ENCODE results near the gene POU2AF3.

The POU2AF3 gene

DNA sequence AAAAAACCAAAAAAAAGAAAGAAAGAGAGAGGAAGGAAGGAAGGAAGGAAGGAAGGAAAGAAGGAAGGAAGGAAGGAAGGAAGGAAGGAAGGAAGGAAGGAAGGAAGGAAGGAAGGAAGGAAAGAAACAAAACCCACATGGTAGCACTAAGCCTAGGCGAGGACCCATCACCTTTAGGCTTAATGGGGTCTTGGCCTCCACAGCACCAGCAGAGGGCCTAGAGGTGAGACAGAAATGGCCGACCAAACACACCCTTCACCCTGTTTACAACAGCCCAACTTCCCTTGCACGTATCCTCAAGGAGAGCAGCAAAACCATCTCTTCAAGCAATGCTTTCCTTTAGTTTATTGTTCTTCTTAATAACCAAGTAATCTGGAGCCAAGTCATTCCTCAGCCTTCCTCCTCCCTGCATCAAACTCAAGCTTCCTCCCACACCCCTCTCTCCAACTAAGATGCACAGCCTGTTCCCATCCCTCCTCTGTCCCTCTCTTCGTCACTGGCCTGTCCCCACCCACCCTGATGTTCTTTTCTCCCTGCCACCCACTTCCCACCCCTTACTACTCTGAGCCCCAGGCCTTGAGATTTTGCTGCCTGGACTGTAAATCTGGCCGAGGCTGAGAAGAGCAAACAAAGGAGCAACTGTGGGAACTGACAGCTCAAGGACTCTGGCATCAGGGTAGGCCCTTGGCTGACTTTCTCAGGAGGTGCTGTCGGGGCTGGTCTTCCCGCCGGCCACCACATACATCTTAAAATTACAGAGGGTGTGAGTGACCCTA, 54.8 kb downstream of the POU2AF3 start:
- DNase-seq (ENCODE audit: low read depth, low spot score), result no peak

DNA sequence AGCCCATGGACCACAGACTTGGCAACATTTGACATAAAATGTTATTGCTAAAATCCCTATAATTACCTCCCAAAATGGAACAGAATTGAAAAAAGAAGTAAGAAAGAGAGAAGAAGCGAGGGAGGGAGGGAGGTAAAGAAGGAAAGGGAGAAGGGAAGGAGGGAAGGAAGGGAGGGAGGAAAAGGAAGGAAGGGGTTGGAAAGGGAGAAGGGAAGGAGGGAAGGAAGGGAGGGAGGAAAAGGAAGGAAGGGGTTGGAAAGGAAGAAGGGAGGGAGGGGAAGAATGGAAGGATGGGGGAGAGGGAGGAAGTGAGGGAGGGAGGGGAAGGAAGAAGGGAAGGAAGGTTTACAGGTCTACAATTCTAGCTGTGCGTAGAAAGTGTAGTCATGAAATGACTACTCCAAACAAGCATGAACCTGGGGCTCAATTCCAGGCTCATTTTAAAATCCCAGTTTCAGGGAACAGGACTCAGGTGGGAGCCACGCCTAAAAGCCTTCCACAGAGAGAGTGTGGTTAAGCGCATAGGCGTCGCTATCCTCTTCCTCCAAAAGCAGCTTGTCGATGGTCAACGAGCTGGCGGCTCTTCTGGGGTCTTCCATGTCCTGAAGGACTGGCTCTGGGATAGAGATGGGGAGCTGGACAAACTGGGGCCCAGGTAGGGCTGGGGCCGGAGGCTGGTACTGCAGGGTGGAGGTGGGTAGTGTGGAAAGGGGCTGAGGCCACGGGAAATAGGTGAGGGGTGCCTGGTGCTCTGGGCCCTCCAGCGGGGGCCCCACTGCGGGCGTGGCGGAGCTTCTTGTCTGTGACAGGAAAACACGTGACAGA, 55.6 kb downstream of the POU2AF3 start:
- no peak for DNase-seq (ENCODE audit: low read depth, low spot score)

DNA sequence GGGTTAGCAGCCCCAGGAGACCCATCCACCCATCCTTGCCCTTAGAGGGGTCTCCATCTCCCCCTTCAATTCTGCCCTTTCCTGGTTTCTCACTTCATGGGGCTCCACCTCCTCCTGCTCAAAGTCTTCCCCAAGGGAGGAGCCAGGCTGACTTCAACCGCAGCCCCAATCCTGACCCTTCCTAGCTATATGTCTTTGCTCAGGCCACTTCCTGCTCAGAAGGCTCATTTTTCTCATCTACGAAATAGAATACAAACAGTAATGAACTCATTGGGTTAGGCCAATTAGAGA, 56.2 kb downstream of the POU2AF3 start:
- no peak for DNase-seq (ENCODE audit: low read depth, low spot score)

DNA sequence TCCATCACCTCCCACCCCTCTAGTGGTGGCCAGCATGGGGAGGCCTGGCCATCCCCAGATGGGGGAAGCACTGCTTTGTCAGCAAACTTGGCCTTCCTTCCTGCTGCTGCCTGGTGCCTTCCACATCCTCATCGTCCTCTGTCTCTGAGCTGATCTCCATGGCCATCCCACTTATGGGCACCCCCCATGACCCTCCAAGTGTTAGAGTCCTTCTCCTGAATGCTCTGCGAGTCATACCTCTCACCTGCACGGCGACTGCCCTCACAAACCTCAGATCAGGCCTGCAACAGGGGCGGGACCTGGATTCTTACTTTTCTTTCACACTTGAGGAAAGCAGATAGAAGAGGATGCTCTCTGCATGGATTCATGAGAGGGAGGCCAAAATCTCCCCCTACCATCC, 56.8 kb downstream of the POU2AF3 start:
- DNase-seq (ENCODE audit: low read depth, low spot score), result no peak

DNA sequence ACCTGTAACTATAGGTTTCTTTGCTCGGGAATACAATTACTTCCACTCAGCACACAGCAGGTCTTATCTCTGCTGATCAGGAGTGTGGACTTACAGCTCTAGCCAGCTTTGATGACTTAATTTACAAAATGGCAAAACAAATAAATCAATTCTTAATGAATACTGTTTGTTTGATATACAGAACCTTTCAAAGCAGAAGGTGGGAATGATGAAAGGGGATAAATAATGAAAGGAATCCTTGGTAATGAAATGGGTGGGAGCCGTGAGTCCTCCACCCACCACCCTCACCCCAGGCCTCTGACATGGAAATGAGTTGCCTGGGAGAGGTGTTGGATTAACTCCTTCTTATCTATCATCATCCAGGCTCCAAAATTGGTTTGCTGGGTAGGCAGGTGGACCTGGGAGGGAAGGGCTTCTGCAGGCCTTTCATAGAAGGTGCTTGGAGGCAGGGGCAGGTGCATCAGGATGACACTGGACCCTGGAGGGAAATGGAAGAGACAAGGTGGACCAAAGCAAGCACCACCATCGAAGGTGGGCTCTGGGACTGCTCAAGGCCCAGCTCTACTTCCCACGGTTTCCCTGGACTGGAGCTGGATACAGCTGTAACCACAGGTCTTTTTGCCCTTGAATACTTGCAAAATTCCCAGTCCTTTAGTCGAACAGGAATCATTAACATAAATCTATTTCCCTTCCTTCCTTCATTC, 57.8 kb downstream of the POU2AF3 start:
- no peak for DNase-seq (ENCODE audit: low read depth, low spot score)

DNA sequence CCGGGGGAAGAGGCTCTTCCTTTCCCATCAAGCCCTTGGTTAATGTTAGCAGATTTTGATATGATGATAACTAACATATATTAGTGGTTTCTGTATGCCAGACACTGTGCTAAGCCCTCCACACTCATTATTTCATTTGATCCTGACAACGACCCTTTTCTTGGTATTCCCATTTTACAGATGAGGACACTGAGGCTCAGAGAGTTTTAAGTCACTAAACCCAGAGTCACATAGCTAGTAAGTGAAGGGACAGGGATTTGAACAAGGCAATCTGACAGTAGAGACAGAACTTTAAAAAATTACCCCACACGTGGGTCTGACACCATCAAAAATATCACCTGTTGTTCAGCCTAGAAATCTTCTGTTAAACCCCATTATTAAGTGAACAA, 58.3 kb downstream of the POU2AF3 start:
- DNase-seq (ENCODE audit: low read depth, low spot score), result no peak

DNA sequence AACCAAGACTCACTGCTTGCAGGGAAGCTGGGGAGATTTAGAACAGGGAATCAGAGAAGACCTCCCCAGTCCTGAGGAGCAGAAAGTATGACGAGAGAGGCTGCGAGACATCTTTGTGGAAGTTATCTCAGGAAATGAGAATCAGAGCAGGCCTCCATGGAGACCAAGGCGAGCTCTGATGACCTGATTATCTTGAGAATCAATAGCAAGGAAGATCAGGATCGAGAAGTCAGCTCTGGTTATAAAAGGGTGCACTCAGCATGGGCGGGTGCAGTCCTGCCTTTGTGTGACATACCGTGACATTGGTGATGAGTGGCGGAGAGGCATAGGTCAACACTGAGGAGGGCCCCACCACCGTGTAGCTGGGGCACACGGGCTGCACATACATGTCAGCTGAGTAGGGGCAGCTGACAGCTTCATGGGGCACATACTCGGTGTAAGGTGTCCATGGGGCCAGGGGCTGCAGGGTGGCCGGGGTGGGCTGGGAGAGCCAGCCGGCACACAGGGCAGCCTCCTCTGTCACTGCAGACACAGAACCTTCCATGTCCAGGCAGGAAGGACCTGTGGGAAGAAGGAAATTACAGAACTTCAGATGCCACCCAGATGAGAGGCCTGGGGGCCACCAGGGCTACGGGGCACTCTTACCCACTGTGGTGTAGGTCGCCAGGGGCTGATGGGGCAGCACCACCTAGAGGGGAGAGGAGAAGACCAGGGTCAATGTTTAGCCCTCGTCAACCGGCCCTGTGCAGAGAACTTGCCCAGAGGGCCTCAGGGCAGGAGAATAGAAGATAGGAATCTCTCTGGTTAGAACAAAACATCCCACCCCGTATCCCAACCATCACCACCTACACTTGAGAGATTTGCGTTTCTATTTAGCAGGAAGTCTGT, 59.0 kb downstream of the POU2AF3 start:
- no peak for DNase-seq (ENCODE audit: low read depth, low spot score)

Data from activated CD4-positive, CD25-positive, alpha-beta regulatory T cell treated with anti-CD3 and anti-CD28 coated beads, Interleukin-2, amount 50 U/mL, for 16 hours (primary cell).